GM12801 (cell line): ENCODE data around the gene DLG2.

Experiments
- TF ChIP-seq, protein P1 (sequence below): IDR thresholded peaks from one replicate; pipeline ENCODE4 v1.5.1; 2011; ENCODE audit warnings: control low read depth; ENCODE audit not compliant: insufficient read length; ENCODE audit errors: extremely low read depth

Gene DLG2

DNA sequence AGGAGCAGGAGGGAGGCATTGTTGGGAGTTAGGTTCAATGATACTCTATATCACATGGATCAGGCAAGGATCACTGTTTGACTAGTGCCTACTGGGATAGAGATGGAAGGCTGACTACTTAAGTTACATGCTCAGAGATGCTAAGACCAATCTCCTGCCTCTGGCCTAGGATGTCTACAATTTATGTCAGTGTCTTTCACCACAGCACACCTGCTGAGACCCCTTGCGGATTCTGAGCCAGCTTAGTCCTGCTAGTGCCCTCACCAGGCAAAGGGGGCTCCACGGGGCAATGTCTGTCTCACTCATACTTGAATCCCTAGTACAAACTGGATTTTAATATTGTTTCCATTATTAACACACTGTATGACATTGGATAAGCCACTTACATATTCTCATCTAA is 732.5 kb downstream of the DLG2 start:
- TF ChIP-seq, protein P1, sequence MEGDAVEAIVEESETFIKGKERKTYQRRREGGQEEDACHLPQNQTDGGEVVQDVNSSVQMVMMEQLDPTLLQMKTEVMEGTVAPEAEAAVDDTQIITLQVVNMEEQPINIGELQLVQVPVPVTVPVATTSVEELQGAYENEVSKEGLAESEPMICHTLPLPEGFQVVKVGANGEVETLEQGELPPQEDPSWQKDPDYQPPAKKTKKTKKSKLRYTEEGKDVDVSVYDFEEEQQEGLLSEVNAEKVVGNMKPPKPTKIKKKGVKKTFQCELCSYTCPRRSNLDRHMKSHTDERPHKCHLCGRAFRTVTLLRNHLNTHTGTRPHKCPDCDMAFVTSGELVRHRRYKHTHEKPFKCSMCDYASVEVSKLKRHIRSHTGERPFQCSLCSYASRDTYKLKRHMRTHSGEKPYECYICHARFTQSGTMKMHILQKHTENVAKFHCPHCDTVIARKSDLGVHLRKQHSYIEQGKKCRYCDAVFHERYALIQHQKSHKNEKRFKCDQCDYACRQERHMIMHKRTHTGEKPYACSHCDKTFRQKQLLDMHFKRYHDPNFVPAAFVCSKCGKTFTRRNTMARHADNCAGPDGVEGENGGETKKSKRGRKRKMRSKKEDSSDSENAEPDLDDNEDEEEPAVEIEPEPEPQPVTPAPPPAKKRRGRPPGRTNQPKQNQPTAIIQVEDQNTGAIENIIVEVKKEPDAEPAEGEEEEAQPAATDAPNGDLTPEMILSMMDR: no peak

DNA sequence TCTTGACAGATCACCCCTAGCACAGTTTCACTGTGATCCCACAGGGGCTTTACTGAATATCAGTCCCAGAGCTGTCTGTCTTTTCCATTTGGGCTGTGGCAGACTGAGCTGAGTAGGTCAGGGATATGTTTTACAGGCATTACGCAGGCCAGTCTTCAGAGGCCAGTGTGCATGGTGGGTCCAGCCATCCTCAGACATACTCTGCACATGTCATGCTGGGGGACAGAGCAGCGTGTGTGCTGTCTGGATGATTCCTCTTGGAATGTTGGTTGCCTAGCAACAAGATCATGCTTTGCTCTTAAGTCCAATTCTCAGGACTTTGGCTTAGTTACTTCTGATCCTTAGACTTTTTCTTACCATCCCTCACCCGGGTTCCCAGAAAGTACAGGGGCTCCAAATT is 736.5 kb downstream of the DLG2 start:
- TF ChIP-seq, protein P1: no peak

DNA sequence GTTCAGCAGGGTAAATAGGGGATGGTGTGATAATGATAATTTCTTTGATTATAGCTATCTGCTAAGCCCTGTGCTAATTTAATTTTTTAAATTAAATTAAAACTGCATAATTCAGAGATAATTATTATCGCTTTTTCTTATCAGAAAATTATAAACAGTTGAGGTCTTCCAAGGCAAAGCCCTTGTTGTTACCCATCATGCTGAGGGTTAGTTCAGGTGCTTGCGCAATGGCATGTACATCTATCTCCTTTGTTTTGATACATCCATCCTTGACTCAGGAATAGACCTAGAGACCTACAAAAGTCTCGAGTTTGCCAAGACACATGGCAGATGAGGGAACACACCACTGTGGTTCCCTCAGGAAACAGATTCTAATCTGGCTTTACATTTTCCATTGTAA is 737.6 kb downstream of the DLG2 start:
- TF ChIP-seq, protein P1: no peak

DNA sequence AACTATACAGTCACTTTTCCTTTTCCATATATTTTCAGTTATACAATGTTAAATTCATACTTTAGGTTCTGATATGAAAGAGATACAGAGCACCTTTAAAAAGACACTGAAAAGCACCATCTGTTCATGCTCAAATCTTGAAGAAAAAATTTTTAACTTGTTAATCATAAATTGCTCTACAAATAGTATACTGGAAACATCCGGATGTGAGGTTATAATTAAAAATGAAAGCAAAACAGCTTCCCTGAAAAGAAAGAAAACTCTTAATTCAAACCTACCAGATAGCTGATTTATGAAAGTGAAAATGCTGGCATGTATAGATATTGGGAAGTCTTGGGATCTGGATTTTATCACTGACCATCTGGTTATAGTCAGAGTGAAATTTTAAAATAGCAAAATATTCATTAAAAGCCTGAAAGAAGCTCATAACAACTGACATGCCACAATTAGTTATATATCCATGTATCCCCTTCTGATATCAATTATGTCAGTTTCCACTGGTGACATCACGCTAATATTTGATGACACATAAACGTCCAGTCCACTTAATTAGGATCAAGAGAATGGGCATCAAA is 740.0 kb downstream of the DLG2 start:
- TF ChIP-seq, protein P1: no peak

DNA sequence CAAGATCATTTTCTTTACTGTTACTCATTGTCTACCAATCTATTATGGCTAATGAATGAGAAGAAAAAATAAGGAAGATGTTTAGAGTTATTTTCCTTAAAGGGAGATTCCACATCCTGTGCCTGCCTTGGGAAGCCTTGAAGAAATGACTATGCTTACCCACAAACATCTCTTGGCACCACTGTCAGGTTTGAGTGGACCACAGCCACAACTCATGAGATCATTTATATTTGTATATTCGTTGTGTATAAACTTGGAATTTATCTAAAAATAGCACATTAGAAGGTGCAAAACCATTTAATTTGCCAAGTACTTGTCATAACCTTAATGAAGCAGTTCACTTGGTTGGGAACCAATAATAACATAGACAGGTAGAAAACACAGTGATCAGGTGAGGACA is 740.8 kb downstream of the DLG2 start:
- TF ChIP-seq, protein P1: no peak

DNA sequence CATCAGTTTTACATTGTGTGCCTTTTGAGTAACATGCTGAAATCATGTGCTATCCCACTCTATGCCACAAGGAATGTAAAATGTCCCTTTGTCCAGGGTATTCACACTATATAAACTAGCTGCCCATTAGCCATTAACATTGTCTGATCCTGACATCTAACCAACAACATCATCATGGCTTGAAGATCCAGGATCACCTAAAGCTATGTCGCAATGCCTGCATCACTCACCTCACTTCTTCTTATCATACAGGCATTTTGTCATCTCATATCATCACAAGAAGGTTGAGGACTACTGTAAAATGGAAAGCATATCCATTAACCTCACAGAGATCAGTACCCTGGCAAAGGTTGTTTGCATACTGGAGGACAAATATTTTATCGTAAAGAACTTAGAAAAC is 742.3 kb downstream of the DLG2 start:
- TF ChIP-seq, protein P1: no peak

DNA sequence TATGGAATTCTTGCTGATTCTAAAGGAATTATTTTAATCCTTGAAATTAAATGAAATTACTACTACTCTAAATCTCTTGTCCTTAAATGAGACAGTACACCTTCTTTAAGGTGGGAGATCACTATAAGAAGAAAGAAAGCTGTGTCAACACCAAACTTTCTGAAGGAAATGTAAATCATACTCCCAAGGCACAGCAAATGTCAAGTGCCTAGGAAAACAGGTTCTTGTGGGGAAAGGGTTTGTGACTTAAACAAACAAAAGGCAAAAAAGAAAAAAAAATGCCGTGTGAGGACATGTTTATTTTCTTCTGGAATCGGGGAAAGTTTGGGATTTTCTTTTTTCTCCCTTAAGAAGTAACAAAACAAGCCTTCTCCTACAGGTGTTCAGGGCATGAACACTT is 745.1 kb downstream of the DLG2 start:
- TF ChIP-seq, protein P1: no peak
